Uterus (tissue), 4 donors: Measurements from ENCODE around the gene TPRG1L. TPM values are rescaled to one million over a fixed set of nuclear protein-coding genes. Genes with fewer than 3 reads are reported as not detected.

Source experiments
- DNase-seq, 2 donors: peaks; one replicate each; pipeline ENCODE4 v3.0.0-alpha.2; 2019 to 2020
- H3K27ac ChIP-seq, 2 donors: fragments of 200-600 bp; sonication (generic); 1 replicate in 1 of 2; 2 replicates in 1 of 2; pipeline ENCODE4 v1.5.1; 2016 to 2018
- H3K27me3 ChIP-seq, 2 donors: fragments of 200-600 bp; sonication (generic); one replicate each; pipeline ENCODE4 v1.5.1; 2018 to 2019; ENCODE audit warnings: control low read depth in 1 of 2
- H3K36me3 ChIP-seq, 2 donors: fragments of 200-600 bp; sonication (generic); one replicate each; pipeline ENCODE4 v1.5.1; 2019; ENCODE audit warnings: control low read depth in 1 of 2
- H3K4me1 ChIP-seq, 2 donors: fragments of 200-600 bp; sonication (generic); one replicate each; pipeline ENCODE4 v1.5.1; 2018 to 2019; ENCODE audit warnings: control low read depth in 1 of 2
- H3K4me3 ChIP-seq, 2 donors: fragments of 200-600 bp; sonication (generic); 1 replicate in 1 of 2; 2 replicates in 1 of 2; pipeline ENCODE4 v1.5.1; 2018 to 2019; ENCODE audit warnings: mild to moderate bottlenecking in 1 of 2
- H3K9me3 ChIP-seq, 2 donors: fragments of 200-600 bp; sonication (generic); one replicate each; pipeline ENCODE4 v1.5.1; 2019; ENCODE audit warnings: control low read depth in 1 of 2
- CTCF ChIP-seq, 4 experiments: fragments of 200-600 bp in 2 of 4; fragments of 450-650 bp in 2 of 4; sonication (generic) in 2 of 4; IDR thresholded peaks; one replicate each; pipeline ENCODE4 v1.5.1; 2016 to 2019; ENCODE audit warnings: antibody characterized with exemption in 4 of 4, mild to moderate bottlenecking in 2 of 4, moderate library complexity in 1 of 4
- POLR2A ChIP-seq, 2 donors: fragments of 450-650 bp; IDR thresholded peaks; one replicate each; pipeline ENCODE4 v1.6.1; 2016; ENCODE audit warnings: antibody characterized with exemption in 2 of 2, mild to moderate bottlenecking in 1 of 2, moderate library complexity in 1 of 2
- intact Hi-C: fragments of 100-400 bp; cut with DNase I; formaldehyde crosslinking; loops from one replicate; pipeline ENCODE4 v1.15.1; 2023; ENCODE audit warnings: low total_unique reads
- total RNA-seq, 4 donors: library from RNA; depleted of rRNA in 3 of 4; stranded (reverse); fragments of >200 nt in 3 of 4; gene quantifications; one replicate each; pipeline versions ENCODE4 v1.1.0 to v1.2.4, GENCODE V29; 2014 to 2023
- donor health status: DM: yes; HTN: yes; CAD: no.

The TPRG1L gene
- total RNA-seq, 4 donors from 2014 or later: 18.7 to 43.4 (median 29.6) TPM

GRCh38 chr1:3669421-3669821, 44.6 kb downstream of the TPRG1L start:
- H3K4me1 ChIP-seq: no peaks in the 10 kb centered on the region
- H3K27me3 ChIP-seq: no peaks in the 10 kb centered on the region
- H3K36me3 ChIP-seq: no peaks in the 10 kb centered on the region
- no peak overlapping the region for H3K27ac ChIP-seq
- intact Hi-C loops: no loop called here
- no peak for TF ChIP-seq POLR2A (IDR thresholded peaks at IDR 0.05)
- no peak for TF ChIP-seq CTCF (IDR thresholded peaks at IDR 0.05)
- H3K4me3 ChIP-seq: no peak overlapping the region
- no peak for DNase-seq
- no peaks in the 10 kb centered on the region for H3K9me3 ChIP-seq

- H3K4me1 ChIP-seq: no peaks in the 10 kb centered on the region
- no peaks in the 10 kb centered on the region for H3K9me3 ChIP-seq
- intact Hi-C loops: no loop called here
- H3K4me3 ChIP-seq: no peak overlapping the region
- no peak for TF ChIP-seq POLR2A (IDR thresholded peaks at IDR 0.05)
- TF ChIP-seq CTCF (IDR thresholded peaks at IDR 0.05): no peak
- DNase-seq: no peak
- no peak overlapping the region for H3K27ac ChIP-seq
- H3K36me3 ChIP-seq: no peaks in the 10 kb centered on the region
- no peaks in the 10 kb centered on the region for H3K27me3 ChIP-seq
Measured at GRCh38 chr1:3669971-3670431, 45.2 kb downstream of the TPRG1L start.

- Histone ChIP-seq H3K4me3 (no peak overlapping the region), H3K27me3 (no peaks in the 10 kb centered on the region), H3K36me3 (no peaks in the 10 kb centered on the region), H3K27ac (no peak overlapping the region), H3K4me1 (no peaks in the 10 kb centered on the region), H3K9me3 (no peaks in the 10 kb centered on the region)
- no peak for TF ChIP-seq CTCF (IDR thresholded peaks at IDR 0.05)
- TF ChIP-seq POLR2A (IDR thresholded peaks at IDR 0.05): no peak
- intact Hi-C loops: no loop called here
- no peak for DNase-seq
Measured at GRCh38 chr1:3670823-3671265, 46.0 kb downstream of the TPRG1L start.

GRCh38 chr1:3671371-3672180, 46.8 kb downstream of the TPRG1L start:
- intact Hi-C loops: no loop called here
- Histone ChIP-seq H3K36me3 (no peaks in the 10 kb centered on the region), H3K4me1 (no peaks in the 10 kb centered on the region), H3K4me3 (no peak overlapping the region), H3K27ac (no peak overlapping the region), H3K9me3 (no peaks in the 10 kb centered on the region), H3K27me3 (no peaks in the 10 kb centered on the region)
- no peak for TF ChIP-seq CTCF (IDR thresholded peaks at IDR 0.05)
- TF ChIP-seq POLR2A (IDR thresholded peaks at IDR 0.05): no peak
- DNase-seq: no peak

GRCh38 chr1:3672231-3672970, 47.6 kb downstream of the TPRG1L start:
- no peak for DNase-seq

More at GRCh38 chr1:3672231-3672970, 47.6 kb downstream of the TPRG1L start:
- Histone ChIP-seq H3K27ac (no peak overlapping the region), H3K36me3 (no peaks in the 10 kb centered on the region), H3K4me3 (no peak overlapping the region), H3K4me1 (no peaks in the 10 kb centered on the region), H3K9me3 (no peaks in the 10 kb centered on the region), H3K27me3 (no peaks in the 10 kb centered on the region)
- TF ChIP-seq POLR2A (IDR thresholded peaks at IDR 0.05): no peak
- no peak for TF ChIP-seq CTCF (IDR thresholded peaks at IDR 0.05)
- intact Hi-C loops: no loop called here
